Astrocyte (in vitro differentiated cells and primary cell): Measurements from ENCODE around the gene MRPS25. TPM values are rescaled to one million over a fixed set of nuclear protein-coding genes. Genes with fewer than 3 reads are reported as not detected.

Experiments used
- DNase-seq: peaks from one replicate; pipeline ENCODE4 v3.0.0-alpha.2; 2010; ENCODE audit warnings: low read depth
- FAIRE-seq: peaks from 2 replicates; lab custom pipeline; 2011; peaks lifted over from hg19 to GRCh38; lab: Jason Lieb, UNC
- H2AFZ ChIP-seq: 2 replicates; pipeline ENCODE4 v1.6.0; 2012; ENCODE audit warnings: low read depth, low read length, inconsistent platforms
- H3K27ac ChIP-seq: 2 replicates; pipeline ENCODE4 v1.5.1; 2011; ENCODE audit warnings: low read depth, low read length, inconsistent platforms
- H3K27me3 ChIP-seq: 2 replicates; pipeline ENCODE4 v1.6.0; 2011; ENCODE audit warnings: low read length, inconsistent platforms; ENCODE audit not compliant: insufficient read depth
- H3K36me3 ChIP-seq: 2 replicates; pipeline ENCODE4 v1.5.1; 2011; ENCODE audit warnings: low read length, inconsistent platforms; ENCODE audit not compliant: insufficient read depth
- H3K4me1 ChIP-seq: 2 replicates; pipeline ENCODE4 v1.5.1; 2011; ENCODE audit warnings: low read length, inconsistent platforms; ENCODE audit not compliant: insufficient read depth
- H3K4me2 ChIP-seq: 2 replicates; pipeline ENCODE4 v1.6.0; 2012; ENCODE audit warnings: low read length, inconsistent platforms
- H3K4me3 ChIP-seq: 2 replicates; pipeline ENCODE4 v1.5.1; 2011; ENCODE audit warnings: low read depth, mild to moderate bottlenecking, low read length, inconsistent platforms; ENCODE audit not compliant: insufficient read depth
- H3K79me2 ChIP-seq: 2 replicates; pipeline ENCODE4 v1.6.0; 2012; ENCODE audit warnings: mild to moderate bottlenecking, low read length, inconsistent platforms; ENCODE audit not compliant: insufficient read depth
- H3K9ac ChIP-seq: 2 replicates; pipeline ENCODE4 v1.6.0; 2012; ENCODE audit warnings: mild to moderate bottlenecking, low read length, inconsistent platforms
- H3K9me3 ChIP-seq: 2 replicates; pipeline ENCODE4 v1.5.1; 2012; ENCODE audit warnings: low read depth, mild to moderate bottlenecking, low read length, inconsistent platforms; ENCODE audit not compliant: insufficient read depth
- H4K20me1 ChIP-seq: 2 replicates; pipeline ENCODE4 v1.6.0; 2012; ENCODE audit warnings: low read length, inconsistent platforms; ENCODE audit not compliant: insufficient read depth
- H3K27ac Mint-ChIP-seq: one replicate; pipeline ENCODE4 v1.8.0; 2021; ENCODE audit warnings: mild to moderate bottlenecking, mixed read lengths; ENCODE audit not compliant: unreplicated experiment
- H3K27me3 Mint-ChIP-seq: one replicate; pipeline ENCODE4 v1.8.0; 2021; ENCODE audit warnings: low read depth, mixed read lengths; ENCODE audit not compliant: unreplicated experiment
- H3K36me3 Mint-ChIP-seq: one replicate; pipeline ENCODE4 v1.8.0; 2021; ENCODE audit warnings: low read depth, mixed read lengths; ENCODE audit not compliant: unreplicated experiment
- H3K4me1 Mint-ChIP-seq: one replicate; pipeline ENCODE4 v1.8.0; 2021; ENCODE audit warnings: low read depth, mixed read lengths; ENCODE audit not compliant: unreplicated experiment
- H3K4me3 Mint-ChIP-seq: one replicate; pipeline ENCODE4 v1.8.0; 2021; ENCODE audit warnings: mild to moderate bottlenecking, moderate library complexity, mixed read lengths; ENCODE audit not compliant: unreplicated experiment
- H3K9me3 Mint-ChIP-seq: one replicate; pipeline ENCODE4 v1.8.0; 2021; ENCODE audit warnings: mild to moderate bottlenecking, mixed read lengths; ENCODE audit not compliant: unreplicated experiment
- CTCF ChIP-seq: IDR thresholded peaks from 2 replicates; pipeline ENCODE4 v1.5.1; 2011; ENCODE audit warnings: low read depth, mild to moderate bottlenecking, inconsistent platforms, low read length, moderate library complexity; ENCODE audit not compliant: insufficient read depth
- EZH2 ChIP-seq: IDR thresholded peaks from 2 replicates; pipeline ENCODE4 v1.6.1; 2012; ENCODE audit warnings: mild to moderate bottlenecking, low read length, inconsistent platforms; ENCODE audit not compliant: insufficient read depth
- total RNA-seq: library from RNA; stranded (reverse); gene quantifications from 2 replicates; pipeline ENCODE4 v1.2.1, GENCODE V29; 2021

MRPS25 gene
- total RNA-seq, 1 donor from 2014 or later: 38.9 TPM

- no peak overlapping the region for H2AFZ ChIP-seq
- H3K36me3 Mint-ChIP-seq: peaks cover 24% of the 10 kb centered on the region
- H3K4me3 ChIP-seq: no peak overlapping the region
- no peaks in the 10 kb centered on the region for H3K27me3 ChIP-seq
- FAIRE-seq (no peak), DNase-seq (peak; percentile 58)
- H3K9me3 Mint-ChIP-seq: no peaks in the 10 kb centered on the region
- H4K20me1 ChIP-seq: peaks cover 62% of the 10 kb centered on the region
- no peaks in the 10 kb centered on the region for H3K27me3 Mint-ChIP-seq
- H3K79me2 ChIP-seq: peaks cover 77% of the 10 kb centered on the region
- H3K4me1 Mint-ChIP-seq: peaks cover 13% of the 10 kb centered on the region
- H3K9me3 ChIP-seq: no peaks in the 10 kb centered on the region
- peak overlapping the region; percentile 14 for H3K27ac ChIP-seq
- no peaks in the 10 kb centered on the region for H3K4me1 ChIP-seq
- peak overlapping the region; percentile 18 for H3K4me2 ChIP-seq
- TF ChIP-seq EZH2 (no peak), CTCF (no peak)
- H3K27ac Mint-ChIP-seq: no peak overlapping the region
- H3K4me3 Mint-ChIP-seq: no peak overlapping the region
- peaks cover 19% of the 10 kb centered on the region for H3K36me3 ChIP-seq
- H3K9ac ChIP-seq: no peak overlapping the region
Observed at GRCh38 chr3:15055019-15055557, 10.0 kb downstream of the MRPS25 start.

GRCh38 chr3:15053541-15053940 lies 11.6 kb downstream of the MRPS25 start:
- H3K4me3 Mint-ChIP-seq: no peak overlapping the region
- H3K36me3 Mint-ChIP-seq: peaks cover 22% of the 10 kb centered on the region
- no peaks in the 10 kb centered on the region for H3K27me3 ChIP-seq
- no peaks in the 10 kb centered on the region for H3K27me3 Mint-ChIP-seq
- H2AFZ ChIP-seq: no peak overlapping the region
- no peaks in the 10 kb centered on the region for H3K9me3 ChIP-seq
- FAIRE-seq: no peak
- no peaks in the 10 kb centered on the region for H3K9me3 Mint-ChIP-seq
- no peak overlapping the region for H3K9ac ChIP-seq
- H3K27ac Mint-ChIP-seq: no peak overlapping the region
- TF ChIP-seq CTCF: no peak
- no peak for TF ChIP-seq EZH2
- H3K4me1 ChIP-seq: no peaks in the 10 kb centered on the region
- H3K27ac ChIP-seq: no peak overlapping the region
- no peak for DNase-seq
- H3K4me1 Mint-ChIP-seq: peaks cover 13% of the 10 kb centered on the region
- peaks cover 78% of the 10 kb centered on the region for H3K79me2 ChIP-seq
- peaks cover 28% of the 10 kb centered on the region for H3K36me3 ChIP-seq
- H3K4me3 ChIP-seq: no peak overlapping the region
- H3K4me2 ChIP-seq: no peak overlapping the region
- H4K20me1 ChIP-seq: peaks cover 59% of the 10 kb centered on the region
